WTC11 (cell line): ENCODE measurements around the gene REEP3.

Source experiments
- IRF2 ChIP-seq: sonication (generic); formaldehyde crosslinking; IDR thresholded peaks from 2 replicates; pipeline ENCODE4 v1.8.0; 2022; ENCODE audit warnings: low read depth, missing genetic modification reagents, borderline replicate concordance
- NFYB ChIP-seq: sonication (generic); formaldehyde crosslinking; conservative IDR thresholded peaks from 2 replicates; pipeline ENCODE4 v1.8.0; 2022; ENCODE audit warnings: low read depth, missing genetic modification reagents
- RELA ChIP-seq: sonication (generic); formaldehyde crosslinking; IDR thresholded peaks from 2 replicates; pipeline ENCODE4 v1.8.1; 2022; ENCODE audit warnings: missing genetic modification reagents, mild to moderate bottlenecking, borderline replicate concordance
- TEAD1 ChIP-seq: sonication (generic); formaldehyde crosslinking; IDR thresholded peaks from 2 replicates; pipeline ENCODE4 v1.8.0; 2022; ENCODE audit warnings: mild to moderate bottlenecking, missing genetic modification reagents
- TP53 ChIP-seq: sonication (generic); formaldehyde crosslinking; IDR thresholded peaks from 2 replicates; pipeline ENCODE4 v1.8.1; 2023; ENCODE audit warnings: mild to moderate bottlenecking, missing genetic modification reagents
- TF ChIP-seq, protein P1 (sequence below): fragments of 200-600 bp; IDR thresholded peaks from 2 replicates; pipeline ENCODE4 v1.8.0; 2022; ENCODE audit warnings: antibody characterized with exemption
- TF ChIP-seq, protein P2 (sequence below): sonication (generic); formaldehyde crosslinking; IDR thresholded peaks from 2 replicates; pipeline ENCODE4 v1.8.1; 2023; ENCODE audit warnings: mild to moderate bottlenecking, moderate library complexity, missing genetic modification reagents
- TF ChIP-seq, protein P3 (sequence below): sonication (generic); formaldehyde crosslinking; conservative IDR thresholded peaks from 2 replicates; pipeline ENCODE4 v1.8.1; 2022; ENCODE audit warnings: mild to moderate bottlenecking, missing genetic modification reagents

DNA sequence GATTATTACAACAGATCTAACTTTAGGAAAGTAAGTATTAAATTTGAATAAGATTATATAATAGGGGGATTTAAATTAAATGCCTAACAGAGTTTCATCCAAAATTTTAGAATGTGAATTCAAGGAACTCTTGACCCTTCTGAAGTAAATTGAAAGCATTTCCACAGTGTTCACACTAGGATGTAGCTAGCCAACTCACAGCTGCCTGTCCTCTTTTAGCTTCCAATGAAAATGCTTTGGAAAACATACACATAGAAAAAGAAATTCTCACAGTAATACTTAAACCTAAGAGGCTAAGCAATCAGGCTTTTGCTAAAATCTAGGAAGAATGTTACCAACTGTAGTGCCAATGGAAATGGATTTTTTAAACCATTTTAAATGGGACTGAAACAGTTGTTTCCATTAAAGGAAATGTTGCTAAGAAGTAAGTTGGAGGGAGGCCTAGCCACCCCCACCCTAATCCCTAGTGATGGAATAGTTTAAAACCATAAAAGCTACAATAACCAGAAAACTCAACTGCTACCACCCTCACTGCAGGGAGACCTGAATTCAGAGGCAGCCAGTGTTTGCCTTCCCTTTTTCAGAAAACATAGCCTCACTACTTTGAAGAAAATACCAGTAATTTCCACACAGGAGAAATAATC is 58.3 kb downstream of the REEP3 start:
- TF ChIP-seq IRF2 (CRISPR knock-in tag) (no peak), NFYB (CRISPR knock-in tag) (no peak), RELA (CRISPR knock-in tag) (no peak), TP53 (CRISPR knock-in tag) (no peak), TEAD1 (no peak)
- TF ChIP-seq, protein P1, sequence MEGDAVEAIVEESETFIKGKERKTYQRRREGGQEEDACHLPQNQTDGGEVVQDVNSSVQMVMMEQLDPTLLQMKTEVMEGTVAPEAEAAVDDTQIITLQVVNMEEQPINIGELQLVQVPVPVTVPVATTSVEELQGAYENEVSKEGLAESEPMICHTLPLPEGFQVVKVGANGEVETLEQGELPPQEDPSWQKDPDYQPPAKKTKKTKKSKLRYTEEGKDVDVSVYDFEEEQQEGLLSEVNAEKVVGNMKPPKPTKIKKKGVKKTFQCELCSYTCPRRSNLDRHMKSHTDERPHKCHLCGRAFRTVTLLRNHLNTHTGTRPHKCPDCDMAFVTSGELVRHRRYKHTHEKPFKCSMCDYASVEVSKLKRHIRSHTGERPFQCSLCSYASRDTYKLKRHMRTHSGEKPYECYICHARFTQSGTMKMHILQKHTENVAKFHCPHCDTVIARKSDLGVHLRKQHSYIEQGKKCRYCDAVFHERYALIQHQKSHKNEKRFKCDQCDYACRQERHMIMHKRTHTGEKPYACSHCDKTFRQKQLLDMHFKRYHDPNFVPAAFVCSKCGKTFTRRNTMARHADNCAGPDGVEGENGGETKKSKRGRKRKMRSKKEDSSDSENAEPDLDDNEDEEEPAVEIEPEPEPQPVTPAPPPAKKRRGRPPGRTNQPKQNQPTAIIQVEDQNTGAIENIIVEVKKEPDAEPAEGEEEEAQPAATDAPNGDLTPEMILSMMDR = no peak
- TF ChIP-seq, protein P2, sequence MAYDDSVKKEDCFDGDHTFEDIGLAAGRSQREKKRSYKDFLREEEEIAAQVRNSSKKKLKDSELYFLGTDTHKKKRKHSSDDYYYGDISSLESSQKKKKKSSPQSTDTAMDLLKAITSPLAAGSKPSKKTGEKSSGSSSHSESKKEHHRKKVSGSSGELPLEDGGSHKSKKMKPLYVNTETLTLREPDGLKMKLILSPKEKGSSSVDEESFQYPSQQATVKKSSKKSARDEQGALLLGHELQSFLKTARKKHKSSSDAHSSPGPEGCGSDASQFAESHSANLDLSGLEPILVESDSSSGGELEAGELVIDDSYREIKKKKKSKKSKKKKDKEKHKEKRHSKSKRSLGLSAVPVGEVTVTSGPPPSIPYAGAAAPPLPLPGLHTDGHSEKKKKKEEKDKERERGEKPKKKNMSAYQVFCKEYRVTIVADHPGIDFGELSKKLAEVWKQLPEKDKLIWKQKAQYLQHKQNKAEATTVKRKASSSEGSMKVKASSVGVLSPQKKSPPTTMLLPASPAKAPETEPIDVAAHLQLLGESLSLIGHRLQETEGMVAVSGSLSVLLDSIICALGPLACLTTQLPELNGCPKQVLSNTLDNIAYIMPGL = no peak
- TF ChIP-seq, protein P3, sequence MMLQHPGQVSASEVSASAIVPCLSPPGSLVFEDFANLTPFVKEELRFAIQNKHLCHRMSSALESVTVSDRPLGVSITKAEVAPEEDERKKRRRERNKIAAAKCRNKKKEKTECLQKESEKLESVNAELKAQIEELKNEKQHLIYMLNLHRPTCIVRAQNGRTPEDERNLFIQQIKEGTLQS (CRISPR knock-in tag) = no peak
